Smooth muscle cell of bladder (primary cell): Measurements from ENCODE around the gene GGNBP2. TPM values are rescaled to one million over a fixed set of nuclear protein-coding genes. Genes with fewer than 3 reads are reported as not detected.

Source experiments
- total RNA-seq: library from RNA; depleted of rRNA; stranded (reverse); fragments of >200 nt; gene quantifications from 2 replicates; pipeline ENCODE4 v1.2.3, GENCODE V29; 2014

The GGNBP2 gene
- total RNA-seq = 67.4 and 69.3 TPM in 2 replicates

GRCh38 chr17:36544307-36545076 is at the start of gene GGNBP2:
TSS of gene GGNBP2 (plus strand) at chr17:36544919. CDS start at chr17:36545725, 806 bp downstream.

GRCh38 chr17:36534840-36535668 is 9.7 kb upstream of the GGNBP2 start, which contains the start of the genes MYO19 and PIGW:
TSS of gene MYO19 (minus strand) at chr17:36534868. CDS start at chr17:36532538, 2,330 bp downstream.
TSS of gene PIGW (plus strand) at chr17:36534987. CDS start at chr17:36537102, 2,115 bp downstream.

GRCh38 chr17:36591434-36592315 is 47.0 kb downstream of the GGNBP2 start, which contains the start of gene DHRS11:
TSS of gene DHRS11 (plus strand) at chr17:36591879. CDS start at chr17:36592010, 131 bp downstream.

GRCh38 chr17:36601303-36602029 is 56.7 kb downstream of the GGNBP2 start, which contains the start of gene MRM1:
TSS of gene MRM1 (plus strand) at chr17:36601583. CDS start at chr17:36601811, 228 bp downstream.

Other genes with a start within 250 kb of the GGNBP2 start
- not detected in 2 replicates for gene TBC1D3G, start 221.0 kb upstream of the GGNBP2 start, total RNA-seq
- not detected in 2 replicates for gene TBC1D3H, start 156.5 kb upstream of the GGNBP2 start, total RNA-seq
- 23.7 and 26.3 TPM in 2 replicates for gene ZNHIT3, start 58.2 kb upstream of the GGNBP2 start, total RNA-seq
- 27.4 and 28.0 TPM in 2 replicates for gene MYO19, start 10.1 kb upstream of the GGNBP2 start, total RNA-seq
- 2.3 and 2.9 TPM in 2 replicates for gene PIGW, start 9.9 kb upstream of the GGNBP2 start, total RNA-seq
- gene DHRS11, start 47.0 kb downstream of the GGNBP2 start, total RNA-seq = 5.0 and 5.7 TPM in 2 replicates
- 3.4 and 5.2 TPM in 2 replicates for gene MRM1, start 56.7 kb downstream of the GGNBP2 start, total RNA-seq